ENCODE results near the gene POLE3. TPM values are rescaled to one million over a fixed set of nuclear protein-coding genes. Genes with fewer than 3 reads are reported as not detected.
A peak's percentile ranks its signal among the peaks of the same experiment; 100 is the strongest.

Gene POLE3
- total and polyA plus RNA-seq, 2 donors (not counting 3 experiments of a cell fraction or from before 2014, with no cell fraction given) = 53.8 to 68.6 TPM

- Histone ChIP-seq H3K27ac (ENCODE audit: insufficient read depth, low read depth, low read length) (peak overlapping the region; percentile 94), H3K4me3 (replicated peaks in 1 of 3; ENCODE audit: insufficient read depth in 1 of 3, low read depth in 1 of 3, low read length in 3 of 3) (no peak overlapping the region), H2AFZ (ENCODE audit: low read depth, low read length) (peak overlapping the region; percentile 87), H3K9me1 (replicated peaks; ENCODE audit: control insufficient read depth, extremely low read depth, insufficient read depth, low read length) (no peaks in the 10 kb centered on the region), H3K9ac (replicated peaks; ENCODE audit: extremely low read depth, insufficient read depth, low read length) (peak overlapping the region; percentile 75), H3K9me3 (replicated peaks; ENCODE audit: control insufficient read depth, insufficient read depth, low read length) (no peaks in the 10 kb centered on the region), H3K36me3 (ENCODE audit: control insufficient read depth in 2 of 2, extremely low read depth in 1 of 2, insufficient read depth in 2 of 2, low read length in 2 of 2) (no peaks in the 10 kb centered on the region), H3K79me2 (ENCODE audit: control insufficient read depth, insufficient read depth, low read length) (no peaks in the 10 kb centered on the region), H3K4me1 (ENCODE audit: control insufficient read depth, extremely low read depth, insufficient read depth, low read length) (peaks cover 22% of the 10 kb centered on the region), H4K20me1 (replicated peaks; ENCODE audit: control insufficient read depth, extremely low read depth, insufficient read depth, low read length) (no peaks in the 10 kb centered on the region), H3K4me2 (ENCODE audit: insufficient read depth, low read length) (peak overlapping the region; percentile 45), H3K27me3 (ENCODE audit: control insufficient read depth in 2 of 2, insufficient read depth in 2 of 2, low read length in 2 of 2) (no peaks in the 10 kb centered on the region)
- DNase-seq (ENCODE audit: low read depth, low spot score) (peak; percentile 97), FAIRE-seq (peak; percentile 94)
- dilution Hi-C loops (cut with MboI; ENCODE audit: extremely low pct_ligation_motif_present, low sequenced_read_pairs) = no loop called here
- intact Hi-C loops (cut with micrococcal nuclease) = loop anchor here (1.0 to 2.0 kb wide), 4 partner anchors 29 to 200 kb away; no protein-coding TSS in a partner anchor
- ChIA-PET CTCF (interaction anchor here (0.9 to 3.1 kb wide), 19 partner anchors 8 to 202 kb away, joined by 3 to 38 read pairs (median 8); no protein-coding TSS in a partner anchor), POLR2A (interaction anchor here (0.6 to 2.7 kb wide), 15 partner anchors 8 to 203 kb away, joined by 3 to 18 read pairs (median 4); partner anchors contain the start of genes C9orf43 and POLE3)
- BruUV-seq (replicated peaks) = TSS peak; percentile 77
- TF ChIP-seq POLR2A (IDR thresholded peaks at IDR 0.05; ENCODE audit: low read depth, low read length) = no peak
- TF ChIP-seq POLR2AphosphoS5 (IDR thresholded peaks at IDR 0.05; ENCODE audit: insufficient read depth, low read depth, low read length) = peak; percentile 45
- peak; percentile 92 for TF ChIP-seq FOS (IDR thresholded peaks at IDR 0.05; ENCODE audit: borderline replicate concordance, insufficient read depth, low read length)
- no peak for TF ChIP-seq MYC (IDR thresholded peaks at IDR 0.05; ENCODE audit: low read depth, low read length)
- no peak for TF ChIP-seq MAX (IDR thresholded peaks at IDR 0.05; ENCODE audit: insufficient read depth, insufficient read length)
- TF ChIP-seq GATA2 (IDR thresholded peaks at IDR 0.05; ENCODE audit: insufficient read depth, insufficient read length, low read depth, low read length) = peak; percentile 60
- TF ChIP-seq CTCF (IDR thresholded peaks at IDR 0.05; ENCODE audit: extremely low read depth in 1 of 2, insufficient read depth in 1 of 2, low read depth in 1 of 2, low read length in 2 of 2) = no peak
- TF ChIP-seq EZH2 (IDR thresholded peaks at IDR 0.05; ENCODE audit: borderline replicate concordance, low read depth, low read length, severe bottlenecking) = no peak
- TF ChIP-seq JUN (IDR thresholded peaks at IDR 0.05; ENCODE audit: borderline replicate concordance, insufficient read depth, insufficient read length, low read depth) = peak; percentile 51
These were observed 44.7 kb upstream of the POLE3 start for GRCh38 chr9:113454914-113455761.
